CD14-positive monocyte (primary cell): Measurements from ENCODE around the gene SEC24B. TPM values are rescaled to one million over a fixed set of nuclear protein-coding genes. Genes with fewer than 3 reads are reported as not detected.
"Not testable (repeated sequence)": the region's sequence is repeated elsewhere in the genome, so short reads cannot be mapped to it uniquely, and the experiment has no call there.

ENCODE experiments used
- DNase-seq, 3 donors: peaks; one replicate each; pipeline ENCODE4 v3.0.0-alpha.2; 2011 to 2022
- H2AFZ ChIP-seq: 2 replicates; pipeline ENCODE4 v1.6.0; 2012; ENCODE audit warnings: mild to moderate bottlenecking, low read depth, low read length, inconsistent platforms; ENCODE audit not compliant: insufficient read depth, poor library complexity, severe bottlenecking
- H3K27ac ChIP-seq, 2 donors: 1 replicate in 1 of 2; 2 replicates in 1 of 2; pipeline ENCODE4 v1.5.1; 2012 to 2013; ENCODE audit warnings: low read length in 2 of 2, control low read depth in 1 of 2, inconsistent platforms in 1 of 2, low read depth in 1 of 2, mild to moderate bottlenecking in 1 of 2
- H3K27me3 ChIP-seq, 2 donors: one replicate each; pipeline versions ENCODE4 v1.6.0 to v1.6.1; 2011 to 2013; ENCODE audit warnings: low read length in 2 of 2; ENCODE audit not compliant: control insufficient read depth in 2 of 2, insufficient read depth in 2 of 2
- H3K36me3 ChIP-seq, 2 donors: replicated peaks in 1 of 2; 1 replicate in 1 of 2; 2 replicates in 1 of 2; pipeline versions ENCODE4 v1.5.1 to v1.6.1; 2012 to 2013; ENCODE audit warnings: low read length in 2 of 2, control low read depth in 1 of 2, inconsistent platforms in 1 of 2, mild to moderate bottlenecking in 1 of 2; ENCODE audit not compliant: insufficient read depth in 2 of 2, control insufficient read depth in 1 of 2
- H3K4me1 ChIP-seq, 2 donors: 1 replicate in 1 of 2; 2 replicates in 1 of 2; pipeline versions ENCODE4 v1.5.1 to v1.6.1; 2012 to 2013; ENCODE audit warnings: low read length in 2 of 2, control low read depth in 1 of 2, inconsistent platforms in 1 of 2, mild to moderate bottlenecking in 1 of 2, moderate library complexity in 1 of 2; ENCODE audit not compliant: insufficient read depth in 2 of 2, control insufficient read depth in 1 of 2
- H3K4me2 ChIP-seq: replicated peaks from 2 replicates; pipeline ENCODE3; 2012; ENCODE audit warnings: low read length, moderate library complexity, mild to moderate bottlenecking; ENCODE audit not compliant: poor library complexity, severe bottlenecking; ENCODE audit errors: extremely low read depth
- H3K4me3 ChIP-seq, 3 experiments: fragments of 200-600 bp in 1 of 3; sonication (generic) in 1 of 3; replicated peaks in 1 of 3; 1 replicate in 2 of 3; 2 replicates in 1 of 3; pipeline ENCODE4 v1.5.1; 2011 to 2013; ENCODE audit warnings: low read length in 3 of 3, mild to moderate bottlenecking in 3 of 3, control low read depth in 2 of 3, low read depth in 2 of 3, inconsistent platforms in 1 of 3, moderate library complexity in 1 of 3
- H3K79me2 ChIP-seq: 2 replicates; pipeline ENCODE4 v1.6.0; 2012; ENCODE audit warnings: mild to moderate bottlenecking, control low read depth, inconsistent platforms, low read length, moderate library complexity; ENCODE audit not compliant: insufficient read depth
- H3K9ac ChIP-seq: 2 replicates; pipeline ENCODE4 v1.6.0; 2017; ENCODE audit warnings: low read length, mild to moderate bottlenecking; ENCODE audit not compliant: insufficient read depth, poor library complexity, severe bottlenecking
- H3K9me3 ChIP-seq, 2 donors: replicated peaks in 1 of 2; 1 replicate in 1 of 2; 2 replicates in 1 of 2; pipeline versions ENCODE4 v1.5.1 to v1.6.1; 2012 to 2013; ENCODE audit warnings: low read length in 2 of 2, control low read depth in 1 of 2; ENCODE audit not compliant: control insufficient read depth in 1 of 2, insufficient read depth in 1 of 2
- H4K20me1 ChIP-seq: 2 replicates; pipeline ENCODE4 v1.6.0; 2012; ENCODE audit warnings: mild to moderate bottlenecking, low read length, control low read depth, moderate library complexity; ENCODE audit not compliant: insufficient read depth
- H3K27ac Mint-ChIP-seq, 7 donors: one replicate each; pipeline ENCODE4 v1.8.0; 2020; ENCODE audit warnings: mild to moderate bottlenecking in 7 of 7, mixed read lengths in 7 of 7, moderate library complexity in 6 of 7, inconsistent platforms in 2 of 7
- H3K27me3 Mint-ChIP-seq, 3 donors: one replicate each; pipeline ENCODE4 v1.8.0; 2021 to 2022; ENCODE audit warnings: low read depth in 3 of 3, mild to moderate bottlenecking in 3 of 3, mixed read lengths in 3 of 3, moderate library complexity in 3 of 3, inconsistent platforms in 1 of 3
- H3K36me3 Mint-ChIP-seq, 2 donors: one replicate each; pipeline ENCODE4 v1.8.0; 2020; ENCODE audit warnings: mixed read lengths in 2 of 2, inconsistent platforms in 1 of 2, mild to moderate bottlenecking in 1 of 2
- H3K4me1 Mint-ChIP-seq: one replicate; pipeline ENCODE4 v1.8.0; 2020; ENCODE audit warnings: mild to moderate bottlenecking, mixed read lengths
- H3K4me3 Mint-ChIP-seq, 2 donors: one replicate each; pipeline ENCODE4 v1.8.0; 2020; ENCODE audit warnings: mild to moderate bottlenecking in 2 of 2, mixed read lengths in 2 of 2, moderate library complexity in 1 of 2
- H3K9me3 Mint-ChIP-seq, 7 donors: one replicate each; pipeline ENCODE4 v1.8.0; 2020 to 2022; ENCODE audit warnings: mixed read lengths in 7 of 7, mild to moderate bottlenecking in 6 of 7, moderate library complexity in 6 of 7, inconsistent platforms in 2 of 7
- CTCF ChIP-seq: fragments of 200-600 bp; IDR thresholded peaks from one replicate; pipeline ENCODE4 v1.8.0; 2022; ENCODE audit warnings: antibody characterized with exemption, mild to moderate bottlenecking
- WGBS: methylation state at CpG from one replicate; pipeline ENCODE4 v1.1.5; 2013; ENCODE audit warnings: missing lambda C conversion rate; ENCODE audit not compliant: insufficient coverage; 5-methylcytosine and 5-hydroxymethylcytosine counted together
- intact Hi-C, 2 donors: fragments of 100-400 bp; cut with micrococcal nuclease; formaldehyde crosslinking; loops; one replicate each; pipeline versions ENCODE4 v1.15.0 to v1.15.1; 2023
- polyA plus RNA-seq, 3 donors: library from polyadenylated mRNA; depleted of rRNA in 1 of 3; unstranded in 2 of 3; stranded (reverse) in 1 of 3; fragments of 300-500 nt in 2 of 3; fragments of >200 nt in 1 of 3; fragmentation: Illumina TruSeq in 2 of 3; gene quantifications; 1 replicate in 2 of 3; 2 replicates in 1 of 3; pipeline ENCODE4 v1.2.3, GENCODE V29; 2012 to 2021

Gene SEC24B
- polyA plus RNA-seq, 3 donors, result 8.0 to 27.4 (median 11.8) TPM

GRCh38 chr4:109511414-109511813 is 77.8 kb downstream of the SEC24B start:
- Mint-ChIP-seq H3K4me1 (no peaks in the 10 kb centered on the region), H3K27me3 (no peaks in the 10 kb centered on the region), H3K9me3 (no peaks in the 10 kb centered on the region), H3K4me3 (no peak overlapping the region), H3K36me3 (peaks cover 57 to 84% of the 10 kb centered on the region in 2 donors), H3K27ac (no peak overlapping the region)
- intact Hi-C loops, result no loop called here
- Histone ChIP-seq H3K27me3 (no peaks in the 10 kb centered on the region), H3K79me2 (no peaks in the 10 kb centered on the region), H4K20me1 (no peaks in the 10 kb centered on the region), H3K27ac (no peak overlapping the region), H2AFZ (no peak overlapping the region), H3K4me3 (no peak overlapping the region), H3K9me3 (no peaks in the 10 kb centered on the region), H3K9ac (no peak overlapping the region), H3K4me2 (no peak overlapping the region), H3K4me1 (no peaks in the 10 kb centered on the region), H3K36me3 (peaks cover 61 to 92% of the 10 kb centered on the region in 2 donors)
- TF ChIP-seq CTCF, result no peak
- WGBS, result no CpG with 5 or more reads among the region's 2 CpGs
- DNase-seq, result no peak

GRCh38 chr4:109513368-109513767 is 79.8 kb downstream of the SEC24B start:
- H3K4me3 Mint-ChIP-seq, H3K4me3 ChIP-seq, H4K20me1 ChIP-seq, H3K27ac ChIP-seq, DNase-seq, intact Hi-C loops, H3K79me2 ChIP-seq, H3K4me1 ChIP-seq, H3K4me2 ChIP-seq, H3K9me3 ChIP-seq, H2AFZ ChIP-seq, H3K27me3 Mint-ChIP-seq, H3K9ac ChIP-seq, H3K27me3 ChIP-seq, H3K9me3 Mint-ChIP-seq, H3K4me1 Mint-ChIP-seq: not testable (repeated sequence)
- peaks cover 62 to 82% of the 10 kb centered on the region in 2 donors for H3K36me3 Mint-ChIP-seq
- peaks cover 69 to 90% of the 10 kb centered on the region in 2 donors for H3K36me3 ChIP-seq
- H3K27ac Mint-ChIP-seq, result peak overlapping the region in 2 of 7 donors; percentile 26 to 85
- no CpG with 5 or more reads among the region's 12 CpGs for WGBS
